Subcutaneous adipose tissue (tissue), 4 donors: ENCODE measurements around the gene ZBTB22. TPM values are rescaled to one million over a fixed set of nuclear protein-coding genes. Genes with fewer than 3 reads are reported as not detected.

Source experiments
- CTCF ChIP-seq: fragments of 450-650 bp; IDR thresholded peaks from one replicate; pipeline ENCODE4 v1.5.1; 2016; ENCODE audit warnings: low read depth, mild to moderate bottlenecking, control low read depth, antibody characterized with exemption, moderate library complexity
- total RNA-seq, 4 donors: library from RNA; depleted of rRNA; stranded (reverse); fragments of >200 nt; gene quantifications; one replicate each; pipeline ENCODE4 v1.1.0, GENCODE V29; 2016

The ZBTB22 gene
- total RNA-seq, 4 donors from 2014 or later, result 5.9 to 16.8 (median 9.0) TPM

- TF ChIP-seq CTCF, result no peak
Observed at GRCh38 chr6:33316603-33317418, 733 bp downstream of the ZBTB22 start.

GRCh38 chr6:33315793-33316602 lies 1.5 kb downstream of the ZBTB22 start:
- TF ChIP-seq CTCF, result no peak

- TF ChIP-seq CTCF, result no peak
Observed at GRCh38 chr6:33314943-33315792, 2.4 kb downstream of the ZBTB22 start.

GRCh38 chr6:33314515-33314942 lies 3.0 kb downstream of the ZBTB22 start:
- no peak for TF ChIP-seq CTCF

GRCh38 chr6:33313709-33314514 lies 3.6 kb downstream of the ZBTB22 start, which contains the start of gene TAPBP:
TAPBP (minus strand) TSS chr6:33314078; CDS start chr6:33314041, 37 bp downstream.
- TF ChIP-seq CTCF, result no peak

GRCh38 chr6:33313105-33313708 lies 4.3 kb downstream of the ZBTB22 start:
- no peak for TF ChIP-seq CTCF
